Breast epithelium (tissue), 4 donors: ENCODE results near the gene GMFB. TPM values are rescaled to one million over a fixed set of nuclear protein-coding genes. Genes with fewer than 3 reads are reported as not detected.

ENCODE experiments used
- DNase-seq, 2 donors: peaks; one replicate each; pipeline ENCODE4 v3.0.0-alpha.2; 2019; ENCODE audit warnings: low spot score in 2 of 2
- H3K27ac ChIP-seq, 2 donors: fragments of 200-600 bp; sonication (generic) in 1 of 2; one replicate each; pipeline ENCODE4 v1.5.1; 2016 to 2019; ENCODE audit warnings: mild to moderate bottlenecking in 1 of 2
- H3K27me3 ChIP-seq, 2 donors: fragments of 200-600 bp; sonication (generic) in 1 of 2; one replicate each; pipeline versions ENCODE4 v1.5.1 to v1.6.0; 2017 to 2019; ENCODE audit warnings: control low read depth in 1 of 2, mild to moderate bottlenecking in 1 of 2
- H3K36me3 ChIP-seq: fragments of 200-600 bp; one replicate; pipeline ENCODE4 v1.5.1; 2019
- H3K4me1 ChIP-seq, 2 donors: fragments of 200-600 bp; sonication (generic); one replicate each; pipeline ENCODE4 v1.5.1; 2016 to 2019; ENCODE audit warnings: control low read depth in 1 of 2
- H3K4me3 ChIP-seq, 3 donors: fragments of 200-600 bp; sonication (generic); 1 replicate in 2 of 3; 2 replicates in 1 of 3; pipeline ENCODE4 v1.5.1; 2016 to 2019; ENCODE audit warnings: mild to moderate bottlenecking in 3 of 3, moderate library complexity in 2 of 3
- H3K9me3 ChIP-seq, 2 donors: fragments of 200-600 bp; sonication (generic) in 1 of 2; one replicate each; pipeline ENCODE4 v1.5.1; 2016 to 2019; ENCODE audit warnings: control low read depth in 1 of 2
- POLR2A ChIP-seq: fragments of 450-650 bp; IDR thresholded peaks from one replicate; pipeline ENCODE4 v1.6.1; 2016; ENCODE audit warnings: antibody characterized with exemption, mild to moderate bottlenecking, moderate library complexity
- POLR2AphosphoS5 ChIP-seq, 3 donors: sonication (generic); formaldehyde crosslinking; IDR thresholded peaks; one replicate each; pipeline ENCODE4 v1.6.1; 2017; ENCODE audit warnings: antibody characterized with exemption in 3 of 3
- intact Hi-C: fragments of 100-400 bp; cut with DNase I; formaldehyde crosslinking; loops from one replicate; pipeline ENCODE4 v1.15.1; 2023; ENCODE audit warnings: low total_unique reads
- total RNA-seq, 3 donors: library from RNA; depleted of rRNA; stranded (reverse); fragments of >200 nt; gene quantifications; one replicate each; pipeline ENCODE4 v1.1.0, GENCODE V29; 2016
- TF ChIP-seq, protein P1 (sequence below), 3 donors: fragments of 450-650 bp; IDR thresholded peaks; one replicate each; pipeline ENCODE4 v1.5.1; 2016 to 2017; ENCODE audit warnings: antibody characterized with exemption in 3 of 3, mild to moderate bottlenecking in 3 of 3, moderate library complexity in 3 of 3

Gene GMFB
- total RNA-seq, 3 donors from 2014 or later: 43.3 to 82.5 (median 64.6) TPM

DNA sequence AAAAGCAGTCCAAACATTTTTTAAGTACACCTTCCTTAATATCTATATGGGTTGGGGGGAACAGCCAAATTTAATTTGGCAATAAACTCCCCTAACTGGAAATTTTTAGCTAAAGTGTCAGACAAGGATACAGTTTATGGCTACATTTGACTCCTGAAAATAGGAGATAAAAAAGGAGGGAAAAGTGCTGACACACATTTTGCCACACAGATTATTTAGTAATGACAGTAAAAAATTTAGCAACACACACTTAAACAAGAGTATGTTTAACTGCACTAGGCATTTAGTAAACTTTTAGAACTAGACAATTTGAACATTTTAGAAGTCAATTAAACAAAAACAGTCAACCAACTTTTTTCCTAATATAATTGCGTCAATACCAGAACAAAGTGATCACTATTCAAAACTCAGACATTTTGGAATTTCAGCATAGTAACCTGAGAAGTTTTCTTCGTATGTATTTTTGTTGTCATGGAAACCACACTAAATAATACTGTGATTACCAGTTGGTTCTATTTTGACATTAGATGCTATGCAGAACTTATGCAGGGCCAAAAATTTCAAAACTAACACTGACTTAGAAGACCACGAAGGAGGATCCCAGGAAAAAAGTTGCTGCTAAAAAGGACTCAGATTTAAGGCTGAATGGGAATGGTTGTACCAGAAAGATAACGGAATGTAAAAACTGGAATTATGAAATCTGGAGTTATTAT, 13.4 kb downstream of the GMFB start:
- no peaks in the 10 kb centered on the region for H3K27me3 ChIP-seq
- no peak for DNase-seq
- no peaks in the 10 kb centered on the region for H3K9me3 ChIP-seq
- H3K27ac ChIP-seq: no peak overlapping the region
- no peak overlapping the region for H3K4me3 ChIP-seq
- TF ChIP-seq POLR2A (no peak), POLR2AphosphoS5 (IDR thresholded peaks at IDR 0.05) (no peak)
- TF ChIP-seq, protein P1, sequence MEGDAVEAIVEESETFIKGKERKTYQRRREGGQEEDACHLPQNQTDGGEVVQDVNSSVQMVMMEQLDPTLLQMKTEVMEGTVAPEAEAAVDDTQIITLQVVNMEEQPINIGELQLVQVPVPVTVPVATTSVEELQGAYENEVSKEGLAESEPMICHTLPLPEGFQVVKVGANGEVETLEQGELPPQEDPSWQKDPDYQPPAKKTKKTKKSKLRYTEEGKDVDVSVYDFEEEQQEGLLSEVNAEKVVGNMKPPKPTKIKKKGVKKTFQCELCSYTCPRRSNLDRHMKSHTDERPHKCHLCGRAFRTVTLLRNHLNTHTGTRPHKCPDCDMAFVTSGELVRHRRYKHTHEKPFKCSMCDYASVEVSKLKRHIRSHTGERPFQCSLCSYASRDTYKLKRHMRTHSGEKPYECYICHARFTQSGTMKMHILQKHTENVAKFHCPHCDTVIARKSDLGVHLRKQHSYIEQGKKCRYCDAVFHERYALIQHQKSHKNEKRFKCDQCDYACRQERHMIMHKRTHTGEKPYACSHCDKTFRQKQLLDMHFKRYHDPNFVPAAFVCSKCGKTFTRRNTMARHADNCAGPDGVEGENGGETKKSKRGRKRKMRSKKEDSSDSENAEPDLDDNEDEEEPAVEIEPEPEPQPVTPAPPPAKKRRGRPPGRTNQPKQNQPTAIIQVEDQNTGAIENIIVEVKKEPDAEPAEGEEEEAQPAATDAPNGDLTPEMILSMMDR (IDR thresholded peaks at IDR 0.05): no peak
- H3K36me3 ChIP-seq: no peaks in the 10 kb centered on the region
- intact Hi-C loops: no loop called here
- H3K4me1 ChIP-seq: no peaks in the 10 kb centered on the region

DNA sequence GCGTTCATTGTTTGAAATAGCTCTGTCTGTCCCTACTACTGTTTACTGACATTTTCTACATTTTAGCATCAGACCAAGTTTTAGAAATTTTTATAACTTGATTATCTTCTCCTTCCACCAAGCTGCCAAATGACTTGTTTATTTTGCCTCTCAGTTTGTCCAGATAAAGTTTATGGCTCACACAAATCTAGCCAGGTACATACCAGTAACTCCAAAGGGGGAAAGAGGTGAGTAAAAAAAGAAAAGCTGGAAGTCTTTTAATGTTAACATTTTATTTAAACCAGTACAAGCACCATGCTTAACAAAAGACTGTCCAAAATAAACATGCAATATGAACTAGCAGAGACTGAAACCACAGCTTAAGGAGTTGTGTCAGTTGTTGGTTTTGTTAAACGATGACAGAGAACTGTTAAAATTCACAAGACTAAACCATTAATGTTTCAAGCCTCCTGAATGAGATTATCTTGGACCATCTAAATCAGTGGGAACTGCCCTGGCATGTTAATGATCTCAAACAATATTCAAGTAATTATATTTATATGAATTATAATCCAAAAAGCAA, 14.5 kb downstream of the GMFB start:
- no peak overlapping the region for H3K27ac ChIP-seq
- DNase-seq: no peak
- no peak for TF ChIP-seq POLR2A
- no peak for TF ChIP-seq POLR2AphosphoS5 (IDR thresholded peaks at IDR 0.05)
- TF ChIP-seq, protein P1 (IDR thresholded peaks at IDR 0.05): no peak

DNA sequence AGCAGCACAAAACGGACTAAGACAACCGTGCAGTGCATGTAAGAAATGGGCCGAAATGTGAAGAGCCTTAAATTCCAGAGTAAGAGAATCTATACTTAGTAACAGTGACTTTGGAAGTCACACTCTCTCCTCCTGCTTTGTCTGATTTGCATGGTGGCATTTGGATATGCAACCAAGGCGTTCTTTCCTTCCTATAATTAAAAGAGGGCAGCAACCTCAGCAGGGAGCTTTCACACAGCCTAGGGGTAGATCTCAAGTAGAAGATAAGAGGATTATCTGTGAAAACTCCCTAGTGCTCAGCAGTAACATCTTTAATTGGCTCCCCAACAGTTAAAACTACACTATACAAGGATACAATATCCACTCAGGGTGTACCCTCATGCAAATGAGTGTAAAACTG, 16.5 kb downstream of the GMFB start:
- Histone ChIP-seq H3K36me3 (no peaks in the 10 kb centered on the region), H3K27ac (no peak overlapping the region), H3K4me1 (no peaks in the 10 kb centered on the region), H3K9me3 (peaks cover 0 to 6% of the 10 kb centered on the region in 2 donors), H3K27me3 (no peaks in the 10 kb centered on the region), H3K4me3 (no peak overlapping the region)
- DNase-seq: no peak
- TF ChIP-seq POLR2A (no peak), POLR2AphosphoS5 (IDR thresholded peaks at IDR 0.05) (no peak)
- TF ChIP-seq, protein P1 (IDR thresholded peaks at IDR 0.05): no peak
- intact Hi-C loops: no loop called here

More for the DNA sequence above, 14.5 kb downstream of the GMFB start:
- H3K4me1 ChIP-seq: no peaks in the 10 kb centered on the region
- H3K27me3 ChIP-seq: no peaks in the 10 kb centered on the region
- intact Hi-C loops: no loop called here
- no peak overlapping the region for H3K4me3 ChIP-seq
- no peaks in the 10 kb centered on the region for H3K36me3 ChIP-seq
- no peaks in the 10 kb centered on the region for H3K9me3 ChIP-seq

DNA sequence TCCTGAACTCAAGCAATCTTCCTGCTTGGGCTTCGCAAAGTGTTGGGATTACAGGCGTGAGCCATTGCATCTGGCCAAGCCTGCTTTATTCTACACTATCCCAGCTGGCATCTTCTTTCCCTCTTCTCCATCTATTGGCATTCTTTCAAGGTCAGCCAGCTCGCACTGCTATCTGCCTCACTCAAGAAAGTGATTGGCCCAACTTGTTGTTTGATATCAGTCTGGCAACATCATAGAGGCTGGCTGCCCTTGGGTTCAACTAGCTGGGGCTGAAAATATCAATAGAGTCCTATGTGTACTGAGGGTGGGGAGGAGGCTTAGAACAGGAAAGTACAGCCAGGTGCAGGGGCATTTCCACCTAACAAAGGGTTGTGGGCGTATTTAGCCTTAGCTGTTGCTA, 17.1 kb downstream of the GMFB start:
- H3K27ac ChIP-seq: no peak overlapping the region
- H3K9me3 ChIP-seq: peaks cover 0 to 11% of the 10 kb centered on the region in 2 donors
- no peak for DNase-seq
- no peaks in the 10 kb centered on the region for H3K4me1 ChIP-seq
- TF ChIP-seq, protein P1 (IDR thresholded peaks at IDR 0.05): no peak
- no peak for TF ChIP-seq POLR2A
- no peak for TF ChIP-seq POLR2AphosphoS5 (IDR thresholded peaks at IDR 0.05)
- H3K4me3 ChIP-seq: no peak overlapping the region
- H3K27me3 ChIP-seq: no peaks in the 10 kb centered on the region
- no peaks in the 10 kb centered on the region for H3K36me3 ChIP-seq
- intact Hi-C loops: no loop called here

DNA sequence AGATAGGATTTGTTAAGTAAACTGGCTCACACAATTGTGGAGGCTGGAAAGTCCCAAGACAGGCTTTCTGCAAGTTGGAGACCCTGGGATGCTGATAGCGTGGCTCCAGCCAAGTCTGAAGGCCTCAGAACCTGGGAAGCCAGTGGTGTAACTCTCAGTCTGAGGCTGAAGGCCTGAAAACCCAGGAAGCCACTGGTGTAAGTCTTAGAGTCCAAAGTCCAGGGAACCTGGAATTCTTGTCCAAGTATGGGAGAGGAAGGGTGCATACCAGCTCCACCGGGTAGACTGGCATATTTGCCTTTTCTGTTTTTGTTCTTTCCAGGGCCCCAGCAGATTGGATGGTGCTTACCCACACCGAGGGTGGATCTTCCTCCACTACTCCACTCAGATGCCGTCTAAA, 18.1 kb downstream of the GMFB start:
- no peaks in the 10 kb centered on the region for H3K36me3 ChIP-seq
- TF ChIP-seq POLR2AphosphoS5 (IDR thresholded peaks at IDR 0.05): no peak
- DNase-seq: no peak
- H3K4me3 ChIP-seq: no peak overlapping the region
- no peak overlapping the region for H3K27ac ChIP-seq
- H3K4me1 ChIP-seq: no peaks in the 10 kb centered on the region
- peaks cover 0 to 11% of the 10 kb centered on the region in 2 donors for H3K9me3 ChIP-seq
- intact Hi-C loops: no loop called here
- no peaks in the 10 kb centered on the region for H3K27me3 ChIP-seq
